H1 (cell line): ENCODE measurements around the gene ECI2. TPM values are rescaled to one million over a fixed set of nuclear protein-coding genes. Genes with fewer than 3 reads are reported as not detected.

Experiments
- CTCF ChIA-PET: fragments of 300-600 bp; sonication (Branson Sonifier 250); formaldehyde crosslinking; loops from one replicate; lab custom pipeline; 2021; ENCODE audit not compliant: partially characterized antibody; lab: Charles Lee
- POLR2A ChIA-PET: fragments of 300-600 bp; sonication (Branson Sonifier 250); formaldehyde crosslinking; loops from one replicate; lab custom pipeline; 2021; ENCODE audit warnings: inconsistent platforms; ENCODE audit not compliant: partially characterized antibody; lab: Charles Lee
- DNase-seq, 2 experiments: peaks; one replicate each; pipeline versions ENCODE4 v3.0.0 to v3.0.0-alpha.2; 2010 to 2022; ENCODE audit warnings: low spot score in 2 of 2, low read depth in 1 of 2, mixed read lengths in 1 of 2
- FAIRE-seq: peaks from 2 replicates; lab custom pipeline; 2011; peaks lifted over from hg19 to GRCh38; lab: Jason Lieb, UNC
- H2AFZ ChIP-seq: 2 replicates; pipeline ENCODE4 v1.8.1; 2012; ENCODE audit warnings: low read length, inconsistent platforms
- H2AK5ac ChIP-seq: 2 replicates; pipeline ENCODE4 v1.6.1; 2013; ENCODE audit warnings: low read depth, low read length
- H2BK120ac ChIP-seq: replicated peaks from 2 replicates; pipeline ENCODE3; 2013; ENCODE audit warnings: low read depth, low read length, inconsistent platforms
- H2BK12ac ChIP-seq: 2 replicates; pipeline ENCODE4 v1.6.1; 2013; ENCODE audit warnings: low read depth, low read length
- H2BK15ac ChIP-seq: 2 replicates; pipeline ENCODE4 v1.6.1; 2013; ENCODE audit warnings: low read length
- H2BK20ac ChIP-seq: 2 replicates; pipeline ENCODE4 v1.6.1; 2013; ENCODE audit warnings: low read length
- H2BK5ac ChIP-seq: 2 replicates; pipeline ENCODE4 v1.6.1; 2013; ENCODE audit warnings: low read depth, low read length
- H3K14ac ChIP-seq: 2 replicates; pipeline ENCODE4 v1.6.1; 2013; ENCODE audit warnings: inconsistent platforms; ENCODE audit not compliant: insufficient read length
- H3K18ac ChIP-seq: 2 replicates; pipeline ENCODE4 v1.6.1; 2013; ENCODE audit warnings: low read length; ENCODE audit errors: extremely low read depth
- H3K23ac ChIP-seq: 2 replicates; pipeline ENCODE4 v1.6.1; 2013; ENCODE audit warnings: inconsistent platforms; ENCODE audit not compliant: insufficient read length
- H3K23me2 ChIP-seq: 2 replicates; pipeline ENCODE4 v1.6.1; 2013; ENCODE audit warnings: low read depth, low read length
- H3K27ac ChIP-seq: 2 replicates; pipeline ENCODE4 v1.6.1; 2011; ENCODE audit warnings: low read depth, low read length, inconsistent platforms
- H3K27me3 ChIP-seq, 4 experiments: replicated peaks in 1 of 4; 1 replicate in 1 of 4; 2 replicates in 3 of 4; pipeline versions ENCODE4 v1.6.1 to v1.8.1; 2011 to 2013; ENCODE audit warnings: low read length in 3 of 4, mild to moderate bottlenecking in 3 of 4, inconsistent platforms in 2 of 4, mixed read lengths in 2 of 4, moderate library complexity in 1 of 4; ENCODE audit not compliant: control insufficient read depth in 3 of 4, insufficient read depth in 3 of 4; ENCODE audit errors: extremely low read depth in 1 of 4
- H3K36me3 ChIP-seq, 4 experiments: 2 replicates each; pipeline versions ENCODE4 v1.6.1 to v1.8.1; 2011 to 2013; ENCODE audit warnings: mild to moderate bottlenecking in 4 of 4, low read length in 3 of 4, moderate library complexity in 2 of 4, control low read depth in 1 of 4, inconsistent platforms in 1 of 4; ENCODE audit not compliant: insufficient read depth in 4 of 4, control insufficient read depth in 2 of 4
- H3K4ac ChIP-seq: replicated peaks from 2 replicates; pipeline ENCODE3; 2013; ENCODE audit warnings: low read length, low read depth, mixed read lengths, inconsistent platforms; ENCODE audit not compliant: insufficient read length
- H3K4me1 ChIP-seq, 4 experiments: replicated peaks in 1 of 4; 1 replicate in 1 of 4; 2 replicates in 3 of 4; pipeline versions ENCODE4 v1.6.1 to v1.8.1; 2011 to 2013; ENCODE audit warnings: low read length in 3 of 4, inconsistent platforms in 2 of 4, mixed read lengths in 1 of 4; ENCODE audit not compliant: insufficient read depth in 4 of 4, control insufficient read depth in 3 of 4
- H3K4me2 ChIP-seq, 2 experiments: 2 replicates each; pipeline versions ENCODE4 v1.6.1 to v1.8.1; 2011 to 2013; ENCODE audit warnings: low read depth in 2 of 2, low read length in 2 of 2, control low read depth in 1 of 2, inconsistent platforms in 1 of 2, mild to moderate bottlenecking in 1 of 2; ENCODE audit not compliant: insufficient read depth in 1 of 2
- H3K4me3 ChIP-seq, 4 experiments: fragments of 200-600, 300-600 bp in 1 of 4; sonication (generic), shearing (Covaris generic), sonication (Bioruptor Twin) in 1 of 4; 2 replicates each; pipeline versions ENCODE4 v1.5.1 to v1.8.1; 2011 to 2016; ENCODE audit warnings: low read length in 4 of 4, low read depth in 3 of 4, control low read depth in 2 of 4, inconsistent platforms in 2 of 4, mild to moderate bottlenecking in 2 of 4, mixed read lengths in 1 of 4, moderate library complexity in 1 of 4; ENCODE audit not compliant: insufficient read depth in 2 of 4; ENCODE audit errors: extremely low read depth in 1 of 4
- H3K56ac ChIP-seq: replicated peaks from 2 replicates; pipeline ENCODE3; 2013; ENCODE audit warnings: low read depth, mild to moderate bottlenecking, mixed read lengths, low read length, inconsistent platforms; ENCODE audit not compliant: insufficient read length
- H3K79me1 ChIP-seq: 2 replicates; pipeline ENCODE4 v1.6.1; 2013; ENCODE audit warnings: low read depth, low read length, control low read depth
- H3K79me2 ChIP-seq, 2 experiments: 2 replicates each; pipeline versions ENCODE4 v1.6.1 to v1.8.1; 2012 to 2013; ENCODE audit warnings: low read length in 2 of 2, mild to moderate bottlenecking in 2 of 2, inconsistent platforms in 1 of 2; ENCODE audit not compliant: insufficient read depth in 2 of 2, control insufficient read depth in 1 of 2
- H3K9ac ChIP-seq, 4 experiments: replicated peaks in 1 of 4; 1 replicate in 1 of 4; 2 replicates in 3 of 4; pipeline versions ENCODE4 v1.6.1 to v1.8.1; 2011 to 2013; ENCODE audit warnings: low read depth in 3 of 4, low read length in 3 of 4, control low read depth in 2 of 4, mild to moderate bottlenecking in 2 of 4, moderate library complexity in 2 of 4, inconsistent platforms in 1 of 4; ENCODE audit errors: extremely low read depth in 1 of 4
- H3K9me3 ChIP-seq, 2 experiments: 2 replicates each; pipeline versions ENCODE4 v1.6.1 to v1.8.1; 2012 to 2013; ENCODE audit warnings: mild to moderate bottlenecking in 2 of 2, moderate library complexity in 2 of 2, control low read depth in 1 of 2, inconsistent platforms in 1 of 2, low read depth in 1 of 2, low read length in 1 of 2, mixed read lengths in 1 of 2; ENCODE audit not compliant: insufficient read depth in 2 of 2
- H4K20me1 ChIP-seq, 2 experiments: replicated peaks in 1 of 2; 2 replicates each; pipeline versions ENCODE3 to v1.8.1; 2011 to 2013; ENCODE audit warnings: inconsistent platforms in 2 of 2, low read length in 2 of 2, mild to moderate bottlenecking in 1 of 2; ENCODE audit not compliant: insufficient read depth in 2 of 2, control insufficient read depth in 1 of 2
- H4K5ac ChIP-seq: 2 replicates; pipeline ENCODE4 v1.6.1; 2013; ENCODE audit warnings: low read length, low read depth, mixed read lengths, inconsistent platforms; ENCODE audit not compliant: insufficient read length
- H4K8ac ChIP-seq: 2 replicates; pipeline ENCODE4 v1.8.0; 2013; ENCODE audit warnings: mild to moderate bottlenecking, moderate library complexity, low read length, inconsistent platforms; ENCODE audit not compliant: insufficient read depth; ENCODE audit errors: extremely low read depth
- H4K91ac ChIP-seq: replicated peaks from 2 replicates; pipeline ENCODE3; 2013; ENCODE audit warnings: low read length, mixed read lengths, inconsistent platforms; ENCODE audit not compliant: insufficient read length
- BRCA1 ChIP-seq: IDR thresholded peaks from 2 replicates; pipeline ENCODE4 v1.6.1; 2012; ENCODE audit warnings: low read depth, low read length, improper control_type of control experiment
- CEBPB ChIP-seq: IDR thresholded peaks from 2 replicates; pipeline ENCODE4 v1.6.1; 2012; ENCODE audit warnings: low read depth, low read length
- EP300 ChIP-seq, 2 experiments: IDR thresholded peaks; 1 replicate in 1 of 2; 2 replicates in 1 of 2; pipeline ENCODE4 v1.6.1; 2011 to 2012; ENCODE audit warnings: low read depth in 2 of 2, low read length in 2 of 2, mild to moderate bottlenecking in 2 of 2, borderline replicate concordance in 1 of 2, inconsistent platforms in 1 of 2, moderate library complexity in 1 of 2
- GTF2F1 ChIP-seq: IDR thresholded peaks from 2 replicates; pipeline ENCODE4 v1.6.1; 2012; ENCODE audit warnings: low read depth, low read length, improper control_type of control experiment, borderline replicate concordance
- MAX ChIP-seq: IDR thresholded peaks from 2 replicates; pipeline ENCODE4 v1.6.1; 2012; ENCODE audit warnings: inconsistent platforms
- POLR2AphosphoS5 ChIP-seq: IDR thresholded peaks from 2 replicates; pipeline ENCODE4 v1.6.1; 2011; ENCODE audit warnings: low read depth, low read length
- RAD21 ChIP-seq, 2 experiments: IDR thresholded peaks in 1 of 2; conservative IDR thresholded peaks in 1 of 2; 2 replicates each; pipeline ENCODE4 v1.6.1; 2011; ENCODE audit warnings: low read depth in 2 of 2, low read length in 2 of 2, improper control_type of control experiment in 1 of 2, inconsistent platforms in 1 of 2, mild to moderate bottlenecking in 1 of 2, moderate library complexity in 1 of 2
- SAP30 ChIP-seq: fragments of 300-600 bp; sonication (generic); IDR thresholded peaks from 2 replicates; pipeline ENCODE4 v1.7.1; 2012; ENCODE audit warnings: low read length, moderate library complexity, mild to moderate bottlenecking, inconsistent platforms; ENCODE audit not compliant: insufficient read depth, insufficient replicate concordance
- SIN3A ChIP-seq, 2 experiments: IDR thresholded peaks in 1 of 2; conservative IDR thresholded peaks in 1 of 2; 2 replicates each; pipeline ENCODE4 v1.6.1; 2011 to 2012; ENCODE audit warnings: low read length in 2 of 2, improper control_type of control experiment in 1 of 2, low read depth in 1 of 2, mild to moderate bottlenecking in 1 of 2
- SRF ChIP-seq: IDR thresholded peaks from 2 replicates; pipeline ENCODE4 v1.6.1; 2011; ENCODE audit warnings: mild to moderate bottlenecking, low read depth, low read length, moderate library complexity
- TAF7 ChIP-seq: optimal IDR thresholded peaks from 2 replicates; pipeline ENCODE3; 2011; ENCODE audit warnings: low read depth, mild to moderate bottlenecking, inconsistent platforms, low read length, moderate library complexity, borderline replicate concordance
- YY1 ChIP-seq: IDR thresholded peaks from 2 replicates; pipeline ENCODE4 v1.6.1; 2011; ENCODE audit warnings: low read depth, mild to moderate bottlenecking, low read length
- WGBS, 2 experiments: shearing (Covaris generic) in 1 of 2; methylation state at CpG; one replicate each; pipeline versions ENCODE4 v1.1.6 to v1.1.7; 2013 to 2015; ENCODE audit warnings: low lambda C conversion rate in 2 of 2, mixed read lengths in 2 of 2, inconsistent platforms in 1 of 2, low coverage in 1 of 2, missing lambda C conversion rate in 1 of 2; ENCODE audit not compliant: insufficient replicate concordance in 2 of 2, insufficient coverage in 1 of 2, insufficient read length in 1 of 2; ENCODE audit errors: extremely low coverage in 1 of 2, missing lambda C conversion rate in 1 of 2; 5-methylcytosine and 5-hydroxymethylcytosine counted together
- polyA plus RNA-seq, 7 experiments: library from polyadenylated mRNA; depleted of rRNA in 3 of 7; stranded (reverse) in 5 of 7; unstranded in 2 of 7; fragments of >200 nt in 5 of 7; fragments of 200-250 nt in 2 of 7; gene quantifications; 1 replicate in 5 of 7; 2 replicates in 1 of 7; 4 replicates in 1 of 7; pipeline versions ENCODE4 v1.2.1 to v1.2.3, GENCODE V29; 2011 to 2013; ENCODE audit warnings: missing spikeins in 2 of 7, mixed read lengths in 2 of 7
- total RNA-seq: library from RNA; stranded (reverse); fragmentation: NEBNext Ultra II Directional; extraction: Animal tissue kit (Norgen Biotek cat#: 25700); gene quantifications from 2 replicates; pipeline ENCODE4 v1.2.1, GENCODE V29; 2021

The ECI2 gene
- total and polyA plus RNA-seq, 2 of the 8 experiments (the other 6 are each of a cell fraction or from before 2014, with no cell fraction given), result 40.4 to 70.8 TPM

GRCh38 chr6:4067673-4068072, 67.7 kb downstream of the ECI2 start:
- Histone ChIP-seq H4K20me1 (no peaks in the 10 kb centered on the region), H3K4me2 (no peak overlapping the region), H3K79me2 (no peaks in the 10 kb centered on the region), H3K23ac (no peak overlapping the region), H3K9me3 (no peaks in the 10 kb centered on the region), H2BK20ac (no peak overlapping the region), H3K56ac (no peak overlapping the region), H4K5ac (no peak overlapping the region), H2AFZ (no peak overlapping the region), H3K4me3 (no peak overlapping the region), H4K8ac (no peak overlapping the region), H2AK5ac (no peak overlapping the region), H3K27ac (no peak overlapping the region), H4K91ac (no peak overlapping the region), H3K4me1 (no peaks in the 10 kb centered on the region), H3K4ac (no peak overlapping the region), H3K14ac (no peak overlapping the region), H2BK120ac (no peak overlapping the region), H3K23me2 (no peaks in the 10 kb centered on the region), H3K18ac (no peak overlapping the region), H3K27me3 (no peaks in the 10 kb centered on the region), H2BK5ac (no peak overlapping the region), H2BK12ac (no peak overlapping the region), H2BK15ac (no peak overlapping the region), H3K79me1 (no peaks in the 10 kb centered on the region), H3K36me3 (peaks cover 0 to 23% (median 8%) of the 10 kb centered on the region in 4 experiments; a peak in 6 of 8 replicates), H3K9ac (no peak overlapping the region)
- FAIRE-seq (no peak), DNase-seq (no peak)
- ChIA-PET CTCF (interaction anchor here (1.6 kb wide), 1 partner anchor 20 kb away, joined by 4 read pairs; no protein-coding TSS in a partner anchor), POLR2A (interaction anchor here (0.6 to 2.5 kb wide), 5 partner anchors 9 to 85 kb away, joined by 3 to 10 read pairs (median 4); a partner anchor contains a TSS)
- WGBS, 2 experiments, result 83% methylated on average over 1 of the region's 1 CpG; no CpG with 5 or more reads in 1 of the 2 experiments
- TF ChIP-seq TAF7 (no peak), CEBPB (no peak), GTF2F1 (no peak), MAX (no peak), RAD21 (IDR thresholded peaks at IDR 0.05 in 1 of 2, conservative IDR thresholded peaks at IDR 0.05 in 1 of 2; ENCODE audit: low read depth in 2 of 2, low read length in 2 of 2) (no peak), SRF (no peak), SAP30 (no peak), BRCA1 (no peak), SIN3A (conservative IDR thresholded peaks at IDR 0.05 in 1 of 2, IDR thresholded peaks at IDR 0.05 in 1 of 2; ENCODE audit: low read depth in 1 of 2, low read length in 2 of 2) (no peak), POLR2AphosphoS5 (no peak), EP300 (IDR thresholded peaks at IDR 0.05; ENCODE audit: borderline replicate concordance in 1 of 2, low read depth in 2 of 2, low read length in 2 of 2) (no peak), YY1 (no peak)
